Liver (tissue), 9 donors: ENCODE results near the gene ARPIN. TPM values are rescaled to one million over a fixed set of nuclear protein-coding genes. Genes with fewer than 3 reads are reported as not detected.

Experiments
- DNase-seq: peaks from one replicate; pipeline ENCODE4 v3.0.0-alpha.2; 2017; ENCODE audit warnings: low spot score
- H3K27ac ChIP-seq, 2 donors: one replicate each; pipeline ENCODE4 v1.7.0; 2013; ENCODE audit warnings: inconsistent platforms in 2 of 2, low read length in 2 of 2, control low read depth in 1 of 2, low read depth in 1 of 2, mild to moderate bottlenecking in 1 of 2
- H3K27me3 ChIP-seq, 4 donors: one replicate each; pipeline versions ENCODE4 v1.6.1 to v1.7.0; 2013; ENCODE audit warnings: low read length in 3 of 4, inconsistent platforms in 1 of 4, mild to moderate bottlenecking in 1 of 4, moderate library complexity in 1 of 4; ENCODE audit not compliant: control insufficient read depth in 4 of 4, insufficient read depth in 4 of 4
- H3K36me3 ChIP-seq, 4 donors: one replicate each; pipeline versions ENCODE4 v1.6.1 to v1.7.0; 2013; ENCODE audit warnings: low read length in 3 of 4, mild to moderate bottlenecking in 3 of 4, low read depth in 1 of 4, moderate library complexity in 1 of 4; ENCODE audit not compliant: control insufficient read depth in 4 of 4, insufficient read depth in 3 of 4
- H3K4me1 ChIP-seq, 4 donors: one replicate each; pipeline versions ENCODE4 v1.6.1 to v1.7.0; 2013; ENCODE audit warnings: low read length in 3 of 4, mild to moderate bottlenecking in 3 of 4, moderate library complexity in 1 of 4; ENCODE audit not compliant: control insufficient read depth in 4 of 4, insufficient read depth in 4 of 4
- H3K4me3 ChIP-seq, 3 donors: one replicate each; pipeline versions ENCODE4 v1.6.1 to v1.7.0; 2013; ENCODE audit warnings: low read length in 3 of 3, control low read depth in 1 of 3, low read depth in 1 of 3, mild to moderate bottlenecking in 1 of 3
- H3K9ac ChIP-seq, 2 donors: one replicate each; pipeline ENCODE4 v1.7.0; 2013; ENCODE audit warnings: low read length in 2 of 2, mild to moderate bottlenecking in 2 of 2, moderate library complexity in 2 of 2, control low read depth in 1 of 2, low read depth in 1 of 2
- H3K9me3 ChIP-seq, 4 donors: one replicate each; pipeline versions ENCODE4 v1.6.1 to v1.7.0; 2013; ENCODE audit warnings: low read length in 3 of 4; ENCODE audit not compliant: control insufficient read depth in 4 of 4
- EGR1 ChIP-seq, 2 donors: IDR thresholded peaks; 2 replicates each; pipeline ENCODE4 v1.6.1; 2016 to 2018; ENCODE audit warnings: antibody characterized with exemption in 2 of 2, low read depth in 2 of 2
- FOXA1 ChIP-seq: IDR thresholded peaks from 2 replicates; pipeline ENCODE4 v1.6.1; 2016; ENCODE audit warnings: antibody characterized with exemption
- FOXA2 ChIP-seq: IDR thresholded peaks from 2 replicates; pipeline ENCODE4 v1.6.1; 2016; ENCODE audit warnings: antibody characterized with exemption
- GABPA ChIP-seq, 2 donors: IDR thresholded peaks in 1 of 2; conservative IDR thresholded peaks in 1 of 2; 2 replicates each; pipeline ENCODE4 v1.6.1; 2016; ENCODE audit warnings: antibody characterized with exemption in 2 of 2, mild to moderate bottlenecking in 1 of 2, moderate library complexity in 1 of 2
- HNF4A ChIP-seq, 2 donors: conservative IDR thresholded peaks; 2 replicates each; pipeline ENCODE4 v1.6.1; 2016; ENCODE audit warnings: antibody characterized with exemption in 2 of 2, mild to moderate bottlenecking in 2 of 2
- HNF4G ChIP-seq: IDR thresholded peaks from 2 replicates; pipeline ENCODE4 v1.6.1; 2016; ENCODE audit warnings: antibody characterized with exemption
- JUND ChIP-seq, 2 donors: IDR thresholded peaks; 2 replicates each; pipeline ENCODE4 v1.6.1; 2016; ENCODE audit warnings: antibody characterized with exemption in 2 of 2
- NR2F2 ChIP-seq: IDR thresholded peaks from 2 replicates; pipeline ENCODE4 v1.6.1; 2016; ENCODE audit warnings: antibody characterized with exemption
- RAD21 ChIP-seq, 2 donors: IDR thresholded peaks; 2 replicates each; pipeline ENCODE4 v1.6.1; 2016; ENCODE audit warnings: antibody characterized with exemption in 2 of 2, mild to moderate bottlenecking in 2 of 2
- REST ChIP-seq: IDR thresholded peaks from 2 replicates; pipeline ENCODE4 v1.6.1; 2016; ENCODE audit warnings: antibody characterized with exemption, mild to moderate bottlenecking
- RXRA ChIP-seq, 2 donors: IDR thresholded peaks; 2 replicates each; pipeline ENCODE4 v1.6.1; 2017 to 2018; ENCODE audit warnings: antibody characterized with exemption in 2 of 2, mild to moderate bottlenecking in 1 of 2
- SP1 ChIP-seq: IDR thresholded peaks from 2 replicates; pipeline ENCODE4 v1.6.1; 2018; ENCODE audit warnings: antibody characterized with exemption, mild to moderate bottlenecking
- TAF1 ChIP-seq: conservative IDR thresholded peaks from 2 replicates; pipeline ENCODE4 v1.6.1; 2016; ENCODE audit warnings: antibody characterized with exemption, mild to moderate bottlenecking
- YY1 ChIP-seq: IDR thresholded peaks from 2 replicates; pipeline ENCODE4 v1.6.1; 2016; ENCODE audit warnings: antibody characterized with exemption, mild to moderate bottlenecking
- WGBS: extraction: QIAGEN DNeasy Blood & Tissue Kit; methylation state at CpG from one replicate; pipeline ENCODE4 v1.1.7; 2013; 5-methylcytosine and 5-hydroxymethylcytosine counted together
- polyA plus RNA-seq, 2 donors: library from polyadenylated mRNA; stranded (reverse) in 1 of 2; unstranded in 1 of 2; fragments of 200-250 nt in 1 of 2; fragments of >200 nt in 1 of 2; fragmentation: Nextera tagmentation in 1 of 2; extraction: Ambion mirVana in 1 of 2; gene quantifications; one replicate each; pipeline versions ENCODE4 v1.2.1 to v1.2.3, GENCODE V29; 2013 to 2015
- total RNA-seq, 2 donors: library from RNA; depleted of rRNA; stranded (reverse); fragments of >200 nt; gene quantifications; one replicate each; pipeline ENCODE4 v1.2.3, GENCODE V29; 2014
- TF ChIP-seq, protein P1 (sequence below): IDR thresholded peaks from 2 replicates; pipeline ENCODE4 v1.6.1; 2016; ENCODE audit warnings: antibody characterized with exemption
- TF ChIP-seq, protein P2 (sequence below): fragments of 150-350 bp; IDR thresholded peaks from 2 replicates; pipeline ENCODE4 v1.5.1; 2017; ENCODE audit warnings: improper control_type of control experiment, low read depth, low read length; ENCODE audit not compliant: missing input control
- TF ChIP-seq, protein P3 (sequence below): IDR thresholded peaks from 2 replicates; pipeline ENCODE4 v1.6.1; 2016; ENCODE audit warnings: antibody characterized with exemption
- donor health status: healthy.
- donor health status: healthy.
- donor health status: healthy.
- donor health status: healthy.
- donor health status: healthy.

The ARPIN gene
- total and polyA plus RNA-seq, 4 donors, result 1.6 to 7.2 (median 3.5) TPM

DNA sequence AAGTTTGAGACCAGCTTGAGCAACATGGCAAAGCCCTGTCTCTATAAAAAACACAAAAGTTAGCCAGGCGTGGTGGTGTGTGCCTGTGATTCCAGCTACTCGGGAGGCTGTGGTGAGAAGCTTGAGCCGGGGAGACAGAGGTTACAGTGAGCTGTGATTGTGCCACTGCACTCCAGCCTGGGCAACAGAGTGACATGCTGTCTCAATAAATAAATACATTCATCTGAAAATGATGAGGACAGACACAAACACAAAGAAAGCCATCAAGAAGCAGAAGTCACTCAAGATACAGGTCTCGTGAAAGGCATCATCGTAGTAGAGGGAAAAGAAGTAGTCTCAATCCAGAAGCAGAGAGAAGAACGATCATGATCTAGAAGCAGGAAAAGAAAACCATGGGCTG lies 37.0 kb downstream of the ARPIN start:
- TF ChIP-seq REST (no peak), HNF4G (no peak), RAD21 (IDR thresholded peaks at IDR 0.05) (no peak), FOXA2 (no peak), YY1 (no peak), GABPA (IDR thresholded peaks at IDR 0.05 in 1 of 2, conservative IDR thresholded peaks at IDR 0.05 in 1 of 2) (no peak), RXRA (IDR thresholded peaks at IDR 0.05) (no peak), EGR1 (IDR thresholded peaks at IDR 0.05; ENCODE audit: low read depth in 2 of 2) (no peak)
- TF ChIP-seq, protein P1, sequence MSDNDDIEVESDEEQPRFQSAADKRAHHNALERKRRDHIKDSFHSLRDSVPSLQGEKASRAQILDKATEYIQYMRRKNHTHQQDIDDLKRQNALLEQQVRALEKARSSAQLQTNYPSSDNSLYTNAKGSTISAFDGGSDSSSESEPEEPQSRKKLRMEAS, result no peak
- no peak for DNase-seq
- Histone ChIP-seq H3K4me3 (no peak overlapping the region), H3K27me3 (no peaks in the 10 kb centered on the region), H3K9ac (no peak overlapping the region), H3K9me3 (no peaks in the 10 kb centered on the region), H3K27ac (no peak overlapping the region), H3K36me3 (peaks cover 1 to 24% (median 14%) of the 10 kb centered on the region in 4 donors), H3K4me1 (peaks cover 0 to 8% (median 1%) of the 10 kb centered on the region in 4 donors)
- 94% methylated on average over 6 of the region's 6 CpGs for WGBS

GRCh38 chr15:89874926-89875564 lies 37.7 kb downstream of the ARPIN start:
- Histone ChIP-seq H3K27ac (no peak overlapping the region), H3K9ac (no peak overlapping the region)
- TF ChIP-seq, protein P1, result peak; percentile 65
- TF ChIP-seq TAF1, result no peak
- no peak for TF ChIP-seq SP1
- TF ChIP-seq, protein P2, sequence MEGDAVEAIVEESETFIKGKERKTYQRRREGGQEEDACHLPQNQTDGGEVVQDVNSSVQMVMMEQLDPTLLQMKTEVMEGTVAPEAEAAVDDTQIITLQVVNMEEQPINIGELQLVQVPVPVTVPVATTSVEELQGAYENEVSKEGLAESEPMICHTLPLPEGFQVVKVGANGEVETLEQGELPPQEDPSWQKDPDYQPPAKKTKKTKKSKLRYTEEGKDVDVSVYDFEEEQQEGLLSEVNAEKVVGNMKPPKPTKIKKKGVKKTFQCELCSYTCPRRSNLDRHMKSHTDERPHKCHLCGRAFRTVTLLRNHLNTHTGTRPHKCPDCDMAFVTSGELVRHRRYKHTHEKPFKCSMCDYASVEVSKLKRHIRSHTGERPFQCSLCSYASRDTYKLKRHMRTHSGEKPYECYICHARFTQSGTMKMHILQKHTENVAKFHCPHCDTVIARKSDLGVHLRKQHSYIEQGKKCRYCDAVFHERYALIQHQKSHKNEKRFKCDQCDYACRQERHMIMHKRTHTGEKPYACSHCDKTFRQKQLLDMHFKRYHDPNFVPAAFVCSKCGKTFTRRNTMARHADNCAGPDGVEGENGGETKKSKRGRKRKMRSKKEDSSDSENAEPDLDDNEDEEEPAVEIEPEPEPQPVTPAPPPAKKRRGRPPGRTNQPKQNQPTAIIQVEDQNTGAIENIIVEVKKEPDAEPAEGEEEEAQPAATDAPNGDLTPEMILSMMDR, result peak; percentile 90
- no peak for TF ChIP-seq JUND (IDR thresholded peaks at IDR 0.05)
- no peak for TF ChIP-seq FOXA1
- TF ChIP-seq, protein P3, sequence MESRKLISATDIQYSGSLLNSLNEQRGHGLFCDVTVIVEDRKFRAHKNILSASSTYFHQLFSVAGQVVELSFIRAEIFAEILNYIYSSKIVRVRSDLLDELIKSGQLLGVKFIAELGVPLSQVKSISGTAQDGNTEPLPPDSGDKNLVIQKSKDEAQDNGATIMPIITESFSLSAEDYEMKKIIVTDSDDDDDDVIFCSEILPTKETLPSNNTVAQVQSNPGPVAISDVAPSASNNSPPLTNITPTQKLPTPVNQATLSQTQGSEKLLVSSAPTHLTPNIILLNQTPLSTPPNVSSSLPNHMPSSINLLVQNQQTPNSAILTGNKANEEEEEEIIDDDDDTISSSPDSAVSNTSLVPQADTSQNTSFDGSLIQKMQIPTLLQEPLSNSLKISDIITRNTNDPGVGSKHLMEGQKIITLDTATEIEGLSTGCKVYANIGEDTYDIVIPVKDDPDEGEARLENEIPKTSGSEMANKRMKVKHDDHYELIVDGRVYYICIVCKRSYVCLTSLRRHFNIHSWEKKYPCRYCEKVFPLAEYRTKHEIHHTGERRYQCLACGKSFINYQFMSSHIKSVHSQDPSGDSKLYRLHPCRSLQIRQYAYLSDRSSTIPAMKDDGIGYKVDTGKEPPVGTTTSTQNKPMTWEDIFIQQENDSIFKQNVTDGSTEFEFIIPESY, result no peak
- no peak for TF ChIP-seq HNF4A (conservative IDR thresholded peaks at IDR 0.05)
- TF ChIP-seq EGR1 (IDR thresholded peaks at IDR 0.05; ENCODE audit: low read depth in 2 of 2), result no peak
- no peak for TF ChIP-seq FOXA2
- no peak for TF ChIP-seq NR2F2
- no peak for TF ChIP-seq REST
- TF ChIP-seq RAD21 (IDR thresholded peaks at IDR 0.05), result peak; percentile 93 to 95

More at GRCh38 chr15:89874926-89875564, 37.7 kb downstream of the ARPIN start:
- 27% methylated on average over 10 of the region's 10 CpGs for WGBS
- Histone ChIP-seq H3K27me3 (no peaks in the 10 kb centered on the region), H3K9me3 (no peaks in the 10 kb centered on the region), H3K4me3 (no peak overlapping the region), H3K36me3 (peaks cover 1 to 23% (median 13%) of the 10 kb centered on the region in 4 donors), H3K4me1 (peaks cover 3 to 14% (median 6%) of the 10 kb centered on the region in 4 donors)
- DNase-seq, result peak; percentile 83
